H1 (cell line): ENCODE data around the gene KCNJ10. TPM values are rescaled to one million over a fixed set of nuclear protein-coding genes. Genes with fewer than 3 reads are reported as not detected.

Experiments
- BRCA1 ChIP-seq: IDR thresholded peaks from 2 replicates; pipeline ENCODE4 v1.6.1; 2012; ENCODE audit warnings: low read depth, low read length, improper control_type of control experiment
- NANOG ChIP-seq: IDR thresholded peaks from 2 replicates; pipeline ENCODE4 v1.6.1; 2011; ENCODE audit warnings: low read length, low read depth, mild to moderate bottlenecking, inconsistent platforms; ENCODE audit not compliant: insufficient read depth, poor library complexity, severe bottlenecking
- POLR2A ChIP-seq, 2 experiments: IDR thresholded peaks; 1 replicate in 1 of 2; 2 replicates in 1 of 2; pipeline ENCODE4 v1.6.1; 2011; ENCODE audit warnings: low read depth in 2 of 2, low read length in 2 of 2, mild to moderate bottlenecking in 2 of 2; ENCODE audit errors: control extremely low read depth in 1 of 2
- polyA plus RNA-seq, 7 experiments: library from polyadenylated mRNA; depleted of rRNA in 3 of 7; stranded (reverse) in 5 of 7; unstranded in 2 of 7; fragments of >200 nt in 5 of 7; fragments of 200-250 nt in 2 of 7; gene quantifications; 1 replicate in 5 of 7; 2 replicates in 1 of 7; 4 replicates in 1 of 7; pipeline versions ENCODE4 v1.2.1 to v1.2.3, GENCODE V29; 2011 to 2013; ENCODE audit warnings: missing spikeins in 2 of 7, mixed read lengths in 2 of 7
- total RNA-seq: library from RNA; stranded (reverse); fragmentation: NEBNext Ultra II Directional; extraction: Animal tissue kit (Norgen Biotek cat#: 25700); gene quantifications from 2 replicates; pipeline ENCODE4 v1.2.1, GENCODE V29; 2021

Gene KCNJ10
- total and polyA plus RNA-seq, 2 of the 8 experiments (the other 6 are each of a cell fraction or from before 2014, with no cell fraction given) = 1.7 to 2.4 TPM

GRCh38 chr1:160087118-160087662 lies 17.2 kb upstream of the KCNJ10 start (continued):
- no peak for TF ChIP-seq POLR2A (IDR thresholded peaks at IDR 0.05; ENCODE audit: control extremely low read depth in 1 of 2, low read depth in 2 of 2, low read length in 2 of 2)
- no peak for TF ChIP-seq NANOG
- no peak for TF ChIP-seq BRCA1
